Astrocyte (in vitro differentiated cells and primary cell): ENCODE measurements around the gene ARL2BP.

ENCODE experiments used
- CTCF ChIP-seq: IDR thresholded peaks from 2 replicates; pipeline ENCODE4 v1.5.1; 2011; ENCODE audit warnings: low read depth, mild to moderate bottlenecking, inconsistent platforms, low read length, moderate library complexity; ENCODE audit not compliant: insufficient read depth
- EZH2 ChIP-seq: IDR thresholded peaks from 2 replicates; pipeline ENCODE4 v1.6.1; 2012; ENCODE audit warnings: mild to moderate bottlenecking, low read length, inconsistent platforms; ENCODE audit not compliant: insufficient read depth

GRCh38 chr16:57299719-57300386, 54.8 kb downstream of the ARL2BP start:
- peak; percentile 16 for TF ChIP-seq CTCF
- TF ChIP-seq EZH2: no peak
